NCI-H226 (cell line): ENCODE data around the gene STMN1.
A peak's percentile ranks its signal among the peaks of the same experiment; 100 is the strongest.

Experiments used
- DNase-seq: peaks from one replicate; pipeline ENCODE4 v3.0.0-alpha.2; 2015

The STMN1 gene

GRCh38 chr1:25891606-25892005 lies 14.6 kb downstream of the STMN1 start:
- DNase-seq: no peak

DNA sequence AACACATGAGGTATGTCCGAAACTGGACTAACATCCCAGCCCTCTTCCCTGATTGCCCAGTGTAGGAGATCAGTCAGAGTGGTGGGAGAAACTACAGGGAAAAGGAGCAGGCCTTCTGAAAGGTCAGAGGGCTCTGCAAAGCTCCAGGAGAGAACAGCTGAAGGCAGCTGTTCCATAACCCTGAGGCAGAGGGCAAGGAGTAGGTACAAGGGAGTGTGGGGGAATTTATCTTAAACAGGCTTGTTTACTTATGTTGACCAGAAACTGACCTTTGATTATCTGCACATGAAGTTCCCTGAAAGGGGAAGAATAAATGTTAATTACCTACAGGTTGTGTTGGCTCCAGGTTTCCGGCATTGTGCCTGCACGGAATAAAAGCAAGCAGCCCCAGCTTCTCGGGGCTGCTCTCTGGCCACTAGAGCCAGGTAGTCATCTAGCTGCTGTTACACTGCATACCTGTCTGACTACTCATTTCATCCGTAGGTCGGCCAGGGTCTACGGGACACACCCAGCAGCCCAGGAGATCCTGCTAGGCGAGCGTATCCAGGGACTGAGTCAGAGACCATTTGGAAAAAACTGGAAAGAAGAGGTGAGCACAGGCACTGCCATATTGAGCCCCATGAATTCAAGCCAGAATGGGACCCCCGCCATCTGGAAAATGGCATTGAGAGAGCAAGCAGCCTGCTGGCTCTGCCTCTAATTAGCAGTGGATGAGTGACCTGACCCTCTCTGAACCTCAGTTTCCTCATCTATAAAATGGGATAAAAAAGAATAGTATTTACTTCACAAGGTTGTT lies 15.8 kb downstream of the STMN1 start:
- DNase-seq: peak; percentile 76

- DNase-seq: no peak
These were observed 16.7 kb downstream of the STMN1 start for GRCh38 chr1:25889470-25889869.

GRCh38 chr1:25888426-25888987 lies 17.7 kb downstream of the STMN1 start:
- DNase-seq: no peak

DNA sequence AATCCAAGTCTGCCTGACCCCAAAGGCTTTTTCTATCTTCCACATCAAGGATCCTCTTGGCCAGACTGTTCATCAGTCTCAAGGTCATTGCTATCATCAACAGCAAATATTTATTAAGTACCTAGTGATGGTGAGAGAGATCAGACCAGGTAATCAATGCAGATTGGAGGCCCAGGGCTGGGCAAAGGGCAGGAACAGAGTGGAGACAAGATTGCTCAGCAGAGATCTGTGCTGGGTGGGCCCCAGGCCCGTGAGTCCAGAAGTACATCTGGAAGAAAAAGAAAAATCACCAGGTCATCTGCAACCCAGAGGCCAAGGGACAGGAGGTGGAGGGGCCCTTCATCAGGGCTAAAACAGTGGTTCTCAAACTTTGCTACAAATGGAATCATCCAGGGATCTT lies 20.6 kb downstream of the STMN1 start:
- no peak for DNase-seq

- no peak for DNase-seq
These were observed 25.0 kb downstream of the STMN1 start for GRCh38 chr1:25881266-25881665.

DNA sequence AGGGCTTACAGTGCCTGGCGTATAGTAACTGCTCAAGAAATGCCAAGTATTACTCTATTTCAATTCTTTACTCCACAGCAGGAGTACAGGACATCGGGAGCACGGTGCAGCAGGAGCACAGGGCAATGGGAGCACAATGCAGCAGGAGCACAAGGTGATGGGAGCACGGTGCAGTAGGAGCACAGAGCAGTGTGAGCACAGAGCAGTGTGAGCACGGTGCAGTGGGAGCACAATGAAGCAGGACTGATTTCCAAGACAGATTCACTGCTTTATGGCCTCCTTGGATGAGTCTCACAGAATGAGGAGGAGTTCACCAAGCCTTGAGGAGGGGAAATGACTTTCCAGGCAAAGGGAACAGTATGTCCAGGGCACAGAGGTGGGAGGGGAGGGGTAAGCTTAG lies 25.7 kb downstream of the STMN1 start:
- no peak for DNase-seq

DNA sequence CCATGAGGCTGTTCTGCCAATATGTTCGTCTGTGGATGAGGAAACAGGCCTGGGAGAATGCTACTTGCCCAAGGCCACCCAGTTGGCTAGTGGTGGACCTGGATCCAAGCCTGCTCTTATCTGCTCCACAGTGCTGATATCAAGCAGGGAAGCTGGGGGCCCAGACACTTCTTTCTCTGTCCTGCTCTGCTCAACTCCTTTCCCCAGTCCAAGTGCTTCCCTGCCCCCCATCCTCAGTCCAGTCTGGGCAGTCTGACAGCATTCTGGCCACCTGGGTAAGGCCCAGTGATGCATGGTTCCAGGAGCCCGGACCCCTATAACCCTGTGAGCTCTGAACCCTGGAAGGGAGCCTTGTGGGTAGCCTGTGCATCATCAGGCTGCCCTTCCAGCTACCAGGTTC lies 26.5 kb downstream of the STMN1 start:
- no peak for DNase-seq

GRCh38 chr1:25878690-25879089 lies 27.5 kb downstream of the STMN1 start:
- no peak for DNase-seq

DNA sequence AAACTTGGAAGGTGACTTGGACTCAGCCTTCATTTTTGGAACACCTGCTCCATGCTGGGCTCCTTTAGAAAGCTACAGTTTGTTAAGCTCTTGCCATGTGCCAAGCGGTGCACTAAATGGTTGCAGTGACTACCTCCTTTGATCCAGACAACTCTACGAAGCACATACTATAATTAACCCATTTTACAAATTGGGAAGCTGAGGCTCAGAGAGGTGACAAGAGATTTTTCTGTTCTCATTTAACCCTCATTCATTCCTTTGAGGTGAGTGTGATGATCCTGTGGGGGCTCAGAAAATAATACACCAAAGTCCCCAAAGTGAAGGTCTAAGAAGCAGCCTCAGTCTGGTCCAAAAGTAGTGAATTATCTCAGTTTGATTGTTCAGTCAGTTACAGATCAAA lies 29.1 kb downstream of the STMN1 start:
- no peak for DNase-seq

GRCh38 chr1:25876693-25877077 lies 29.5 kb downstream of the STMN1 start:
- DNase-seq: no peak

DNA sequence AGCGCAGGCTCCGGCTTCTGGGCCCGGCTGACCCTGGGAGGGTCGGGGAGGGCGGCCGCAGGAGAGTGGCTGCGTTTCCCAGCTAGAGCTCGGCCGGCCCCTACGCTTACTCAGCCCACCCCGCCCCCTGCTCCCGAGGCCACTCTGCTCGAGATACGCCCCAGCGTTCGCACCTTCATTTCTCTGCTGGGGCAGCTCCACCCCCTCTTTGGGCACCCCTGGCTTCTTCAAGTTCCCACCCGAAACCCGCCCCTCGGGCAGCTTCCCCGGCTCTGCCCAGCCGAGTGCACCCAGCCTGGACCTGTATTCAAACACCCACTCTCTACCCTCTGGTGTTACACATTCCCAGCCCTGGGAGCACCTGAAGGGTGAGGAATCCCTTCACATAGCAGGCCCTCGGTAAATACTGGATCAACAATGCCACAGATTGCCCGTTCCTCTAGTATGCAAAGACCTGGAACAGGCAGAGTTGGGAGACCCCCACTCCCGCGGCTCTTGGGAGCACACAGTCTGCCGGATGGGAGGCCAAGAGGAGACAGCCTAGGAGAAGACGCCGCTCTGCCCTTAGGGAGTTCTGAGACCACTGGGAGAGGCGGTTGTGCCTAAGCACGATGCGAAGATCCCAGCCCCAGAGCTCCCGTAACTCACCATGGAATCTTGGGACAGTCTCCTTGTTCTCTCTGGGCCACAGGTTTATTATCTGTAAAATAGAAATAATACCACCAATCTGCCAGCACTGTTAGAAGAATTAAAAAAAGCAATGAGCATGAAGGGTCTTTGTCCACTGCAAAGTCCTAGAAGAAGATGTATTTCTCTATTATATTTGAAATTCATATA lies 30.1 kb downstream of the STMN1 start:
- no peak for DNase-seq

- peak; percentile 25 for DNase-seq
These were observed 30.9 kb downstream of the STMN1 start, which contains the start of gene PAQR7 for GRCh38 chr1:25875154-25875855. Gene PAQR7, minus strand, starts transcription at chr1:25875708. Its CDS starts 11,869 bp downstream, at chr1:25863839.

DNA sequence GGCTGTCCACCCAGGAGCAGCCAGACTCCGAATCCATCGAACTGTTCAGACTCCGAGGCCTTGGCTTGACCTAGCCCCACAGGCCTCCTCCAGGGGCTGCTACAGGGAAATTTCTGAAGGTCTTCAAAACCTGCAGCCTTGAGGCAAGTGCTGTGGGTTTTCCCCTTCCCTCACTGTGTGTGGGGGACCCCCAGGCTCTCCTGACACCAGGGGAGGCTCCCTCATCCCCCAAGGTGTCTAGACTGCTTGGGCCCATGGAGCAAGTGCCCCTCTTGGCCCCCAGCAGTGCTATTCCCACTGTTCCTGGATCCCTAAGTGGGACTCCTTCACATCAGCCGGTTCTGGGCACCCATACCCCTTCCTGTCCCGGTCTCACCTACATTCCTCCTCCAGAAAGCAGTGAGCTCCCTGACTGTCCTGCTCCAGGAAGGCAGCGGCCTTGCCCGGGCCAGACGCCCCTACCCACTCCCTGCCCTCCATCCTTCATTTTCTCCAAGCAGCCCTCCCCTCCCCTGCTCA lies 31.5 kb downstream of the STMN1 start:
- no peak for DNase-seq

GRCh38 chr1:25874209-25874608 lies 32.0 kb downstream of the STMN1 start:
- no peak for DNase-seq

GRCh38 chr1:25873120-25873519 lies 33.1 kb downstream of the STMN1 start:
- peak; percentile 29 for DNase-seq

DNA sequence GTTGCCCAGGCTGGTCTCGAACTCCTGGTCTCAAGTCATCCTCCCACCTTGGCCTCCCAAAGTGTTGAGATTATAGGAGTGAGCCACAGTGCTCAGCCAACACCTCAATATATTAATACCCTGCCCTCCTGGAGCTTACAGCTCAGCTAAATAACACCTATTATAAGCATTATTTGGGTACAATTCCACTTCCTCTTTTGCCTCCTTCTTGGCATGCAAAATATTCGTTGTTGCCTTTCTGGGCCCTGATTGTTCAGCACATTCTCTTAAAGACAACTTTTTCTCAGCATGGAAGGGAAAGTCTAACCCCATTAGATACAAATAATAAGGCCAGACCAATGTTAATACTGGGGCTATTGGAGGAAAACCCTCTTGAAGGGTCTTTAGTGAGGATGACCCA lies 33.5 kb downstream of the STMN1 start:
- DNase-seq: no peak

GRCh38 chr1:25871704-25872494 lies 34.3 kb downstream of the STMN1 start:
- no peak for DNase-seq

DNA sequence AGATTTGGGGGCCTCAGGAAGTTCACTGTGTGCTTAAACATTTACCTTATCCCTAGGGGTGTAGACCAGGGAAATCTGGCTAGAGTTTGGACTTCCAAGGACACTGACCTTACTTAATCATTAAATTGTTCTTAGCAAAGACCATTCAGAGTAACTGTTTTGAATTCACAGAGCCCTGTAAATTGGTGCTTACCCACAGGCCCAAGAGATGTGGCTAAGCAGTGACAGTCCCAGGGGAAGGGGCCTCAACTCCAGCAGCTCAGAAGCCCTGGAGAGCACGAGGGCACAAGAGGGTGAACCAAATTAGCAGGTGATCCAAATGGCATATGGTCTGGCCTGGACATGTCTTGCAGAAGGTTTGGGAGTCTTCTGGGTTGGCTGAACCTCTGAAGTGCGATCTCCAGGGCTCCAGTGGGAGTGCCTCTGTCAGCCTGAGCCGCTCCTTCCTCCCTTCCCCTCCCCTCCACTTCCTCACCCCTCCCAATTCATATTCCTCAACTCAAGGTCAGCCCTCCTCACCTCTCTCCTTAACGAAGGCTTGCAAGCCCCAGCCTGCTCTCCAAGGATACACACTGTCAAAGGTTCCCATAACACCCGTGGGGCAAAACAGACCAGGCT lies 35.0 kb downstream of the STMN1 start:
- DNase-seq: no peak

DNA sequence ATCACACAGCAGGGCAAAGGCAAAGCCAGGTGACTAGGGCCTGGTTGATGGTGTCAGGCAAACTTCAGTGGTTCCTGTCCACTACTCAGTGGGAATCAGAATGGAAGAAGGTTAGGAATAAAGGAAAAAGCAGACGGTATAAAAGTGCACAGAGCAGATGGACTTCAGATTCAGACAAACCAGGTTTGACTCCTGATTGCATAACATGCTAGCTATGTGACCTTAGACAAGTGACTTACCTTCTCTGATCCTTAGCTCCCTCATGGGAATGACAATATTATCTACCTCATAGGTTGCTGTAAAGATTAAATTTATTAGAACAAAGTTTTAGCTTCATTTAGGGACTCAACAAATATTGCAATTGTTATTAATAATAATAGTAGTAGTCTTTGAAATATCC lies 35.6 kb downstream of the STMN1 start:
- no peak for DNase-seq

- DNase-seq: no peak
These were observed 36.2 kb downstream of the STMN1 start for GRCh38 chr1:25869909-25870606.
